Measurements from ENCODE around the gene DNM2. TPM values are rescaled to one million over a fixed set of nuclear protein-coding genes. Genes with fewer than 3 reads are reported as not detected.

The DNM2 gene
- polyA plus RNA-seq, 2 donors = 68.4 to 87.9 TPM

DNA sequence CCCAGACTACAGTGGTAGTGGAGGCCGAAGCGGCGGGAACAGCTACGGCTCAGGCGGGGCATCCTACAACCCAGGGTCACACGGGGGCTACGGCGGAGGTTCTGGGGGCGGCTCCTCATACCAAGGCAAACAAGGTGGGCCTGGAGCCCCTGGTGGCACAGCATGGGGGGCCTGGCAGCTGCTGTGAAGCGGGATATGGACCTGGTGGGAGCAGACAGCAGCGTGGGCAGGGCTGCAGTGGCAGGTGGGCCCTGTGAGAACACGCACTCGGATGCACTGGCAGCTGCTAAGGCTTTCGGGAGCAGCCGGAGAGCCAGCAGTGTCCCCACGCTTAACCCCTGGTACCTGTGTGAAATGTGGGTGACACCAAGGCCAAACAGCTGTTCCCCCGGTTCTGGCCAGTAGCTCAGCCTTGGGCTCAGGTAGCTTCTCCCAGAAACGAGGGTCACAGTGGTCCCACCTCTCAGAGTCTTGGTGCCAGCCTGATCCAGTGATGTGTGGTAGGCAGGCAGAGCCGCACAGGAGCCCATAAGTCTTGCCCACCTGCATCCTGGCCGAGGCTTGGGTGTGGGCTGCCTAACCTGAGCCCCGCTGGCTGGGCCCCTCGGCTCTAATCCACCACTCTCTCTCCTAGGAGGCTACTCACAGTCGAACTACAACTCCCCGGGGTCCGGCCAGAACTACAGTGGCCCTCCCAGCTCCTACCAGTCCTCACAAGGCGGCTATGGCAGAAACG, 29.2 kb upstream of the DNM2 start:
- peaks cover 10 to 13% of the 10 kb centered on the region in 2 donors for H3K4me1 ChIP-seq (ENCODE audit: control insufficient read depth in 2 of 2, insufficient read depth in 2 of 2, low read length in 1 of 2)
- peaks cover 33 to 69% of the 10 kb centered on the region in 2 donors for H3K36me3 ChIP-seq (ENCODE audit: control insufficient read depth in 2 of 2, insufficient read depth in 2 of 2, low read length in 1 of 2)
- 91 to 93% methylated on average over 27 of the region's 27 CpGs for WGBS, 2 donors

DNA sequence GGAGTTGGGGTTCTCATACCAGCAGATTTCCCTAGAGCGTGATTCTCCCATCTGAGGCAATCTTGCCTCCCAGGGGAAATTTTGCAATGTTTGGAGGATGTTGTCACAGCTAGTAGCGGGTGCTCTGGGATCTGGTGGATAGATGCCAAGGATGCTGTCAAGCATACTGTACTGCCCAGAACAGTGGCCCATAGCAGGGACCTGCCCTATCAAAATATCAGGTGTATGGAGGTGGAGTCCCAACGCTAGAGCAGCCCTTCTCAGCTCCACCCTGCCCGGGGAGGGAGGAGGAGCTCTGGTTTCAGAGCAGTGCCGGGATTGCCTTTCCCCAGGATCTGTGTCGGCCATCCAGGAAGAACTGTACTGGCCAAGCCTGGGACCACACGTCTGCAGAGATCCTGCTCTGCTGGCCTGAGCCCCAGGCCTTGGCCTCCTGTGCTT, 27.5 kb upstream of the DNM2 start:
- H3K36me3 ChIP-seq (ENCODE audit: control insufficient read depth in 2 of 2, insufficient read depth in 2 of 2, low read length in 1 of 2) = peaks cover 26 to 63% of the 10 kb centered on the region in 2 donors
- 53 to 62% methylated on average over 7 of the region's 7 CpGs for WGBS, 2 donors

More for the DNA sequence above, 29.2 kb upstream of the DNM2 start:
- no peak overlapping the region for H3K27ac ChIP-seq (ENCODE audit: low read depth in 2 of 2, low read length in 1 of 2)
- H3K27me3 ChIP-seq (ENCODE audit: control insufficient read depth in 1 of 2, insufficient read depth in 2 of 2, low read length in 2 of 2) = no peaks in the 10 kb centered on the region
- no peak overlapping the region for H3K4me3 ChIP-seq (ENCODE audit: low read depth in 1 of 2, low read length in 2 of 2)
- H3K9me3 ChIP-seq (ENCODE audit: control insufficient read depth in 2 of 2, insufficient read depth in 1 of 2, low read depth in 1 of 2, low read length in 1 of 2) = no peaks in the 10 kb centered on the region

DNA sequence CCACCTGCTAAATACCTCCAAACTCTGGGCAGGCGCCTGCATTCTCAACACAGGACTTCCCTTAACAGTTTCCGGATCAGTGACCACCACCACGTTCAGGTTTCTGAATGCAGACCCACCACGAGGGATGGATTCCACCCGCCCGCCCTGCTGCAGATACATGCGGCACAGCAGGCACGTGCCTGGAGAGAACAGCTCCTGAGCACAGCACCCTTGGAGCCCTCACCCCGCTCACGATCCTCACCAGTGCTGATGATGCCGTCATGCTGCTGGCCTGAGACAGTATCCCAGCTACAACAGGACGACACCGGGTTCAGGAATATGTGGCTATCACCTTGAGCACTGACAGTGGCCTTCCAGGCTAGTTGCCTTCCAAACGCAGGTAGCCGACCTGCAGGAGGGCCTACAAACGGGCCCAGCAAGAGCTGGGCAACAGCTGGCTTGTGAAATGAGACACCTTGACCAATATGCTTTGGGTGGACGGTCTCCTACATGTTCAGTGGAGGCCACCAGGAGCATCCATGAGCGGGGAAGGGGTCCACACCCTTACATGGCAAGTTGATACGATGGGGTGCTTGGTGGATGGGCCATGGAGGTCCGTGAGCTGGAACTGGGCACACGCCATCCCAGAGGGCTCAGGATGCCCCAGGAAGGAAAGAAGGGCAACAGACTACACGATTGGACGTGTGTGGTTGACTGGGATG, 26.5 kb upstream of the DNM2 start:
- Histone ChIP-seq H3K4me1 (ENCODE audit: control insufficient read depth in 2 of 2, insufficient read depth in 2 of 2, low read length in 1 of 2) (peaks cover 3 to 11% of the 10 kb centered on the region in 2 donors), H3K27ac (ENCODE audit: low read depth in 2 of 2, low read length in 1 of 2) (no peak overlapping the region), H3K4me3 (ENCODE audit: low read depth in 1 of 2, low read length in 2 of 2) (no peak overlapping the region), H3K9me3 (ENCODE audit: control insufficient read depth in 2 of 2, insufficient read depth in 1 of 2, low read depth in 1 of 2, low read length in 1 of 2) (no peaks in the 10 kb centered on the region), H3K36me3 (ENCODE audit: control insufficient read depth in 2 of 2, insufficient read depth in 2 of 2, low read length in 1 of 2) (peaks cover 21 to 57% of the 10 kb centered on the region in 2 donors), H3K27me3 (ENCODE audit: control insufficient read depth in 1 of 2, insufficient read depth in 2 of 2, low read length in 2 of 2) (no peaks in the 10 kb centered on the region)
- 80 to 87% methylated on average over 23 of the region's 23 CpGs for WGBS, 2 donors

More for the DNA sequence above, 27.5 kb upstream of the DNM2 start:
- Histone ChIP-seq H3K4me3 (ENCODE audit: low read depth in 1 of 2, low read length in 2 of 2) (no peak overlapping the region), H3K27ac (ENCODE audit: low read depth in 2 of 2, low read length in 1 of 2) (no peak overlapping the region), H3K27me3 (ENCODE audit: control insufficient read depth in 1 of 2, insufficient read depth in 2 of 2, low read length in 2 of 2) (no peaks in the 10 kb centered on the region), H3K9me3 (ENCODE audit: control insufficient read depth in 2 of 2, insufficient read depth in 1 of 2, low read depth in 1 of 2, low read length in 1 of 2) (no peaks in the 10 kb centered on the region), H3K4me1 (ENCODE audit: control insufficient read depth in 2 of 2, insufficient read depth in 2 of 2, low read length in 1 of 2) (peaks cover 10 to 13% of the 10 kb centered on the region in 2 donors)

DNA sequence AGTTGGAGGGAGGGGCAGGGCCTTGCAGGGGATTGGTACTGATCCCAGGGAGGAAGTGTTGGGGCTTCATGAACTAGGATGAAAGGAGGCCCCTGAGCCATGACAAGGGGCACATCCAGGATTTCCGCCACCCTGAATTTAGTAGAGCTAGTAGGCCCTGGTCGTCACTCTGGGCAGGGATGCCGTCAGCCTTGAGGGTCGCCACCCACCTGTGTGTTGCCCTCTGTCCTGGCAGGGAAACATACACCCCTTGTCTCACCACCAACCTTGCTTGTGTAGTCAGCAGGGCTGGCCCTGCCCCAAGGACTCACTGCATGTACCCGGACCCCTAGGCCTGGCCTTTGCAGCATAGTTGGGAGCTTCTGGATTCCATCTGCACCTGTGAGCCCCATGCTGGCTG, 26.0 kb upstream of the DNM2 start:
- Histone ChIP-seq H3K4me3 (ENCODE audit: low read depth in 1 of 2, low read length in 2 of 2) (no peak overlapping the region), H3K27me3 (ENCODE audit: control insufficient read depth in 1 of 2, insufficient read depth in 2 of 2, low read length in 2 of 2) (no peaks in the 10 kb centered on the region), H3K9me3 (ENCODE audit: control insufficient read depth in 2 of 2, insufficient read depth in 1 of 2, low read depth in 1 of 2, low read length in 1 of 2) (no peaks in the 10 kb centered on the region), H3K4me1 (ENCODE audit: control insufficient read depth in 2 of 2, insufficient read depth in 2 of 2, low read length in 1 of 2) (peaks cover 3 to 7% of the 10 kb centered on the region in 2 donors), H3K36me3 (ENCODE audit: control insufficient read depth in 2 of 2, insufficient read depth in 2 of 2, low read length in 1 of 2) (peaks cover 21 to 53% of the 10 kb centered on the region in 2 donors), H3K27ac (ENCODE audit: low read depth in 2 of 2, low read length in 1 of 2) (no peak overlapping the region)
- WGBS, 2 donors = 84 to 95% methylated on average over 5 of the region's 5 CpGs

DNA sequence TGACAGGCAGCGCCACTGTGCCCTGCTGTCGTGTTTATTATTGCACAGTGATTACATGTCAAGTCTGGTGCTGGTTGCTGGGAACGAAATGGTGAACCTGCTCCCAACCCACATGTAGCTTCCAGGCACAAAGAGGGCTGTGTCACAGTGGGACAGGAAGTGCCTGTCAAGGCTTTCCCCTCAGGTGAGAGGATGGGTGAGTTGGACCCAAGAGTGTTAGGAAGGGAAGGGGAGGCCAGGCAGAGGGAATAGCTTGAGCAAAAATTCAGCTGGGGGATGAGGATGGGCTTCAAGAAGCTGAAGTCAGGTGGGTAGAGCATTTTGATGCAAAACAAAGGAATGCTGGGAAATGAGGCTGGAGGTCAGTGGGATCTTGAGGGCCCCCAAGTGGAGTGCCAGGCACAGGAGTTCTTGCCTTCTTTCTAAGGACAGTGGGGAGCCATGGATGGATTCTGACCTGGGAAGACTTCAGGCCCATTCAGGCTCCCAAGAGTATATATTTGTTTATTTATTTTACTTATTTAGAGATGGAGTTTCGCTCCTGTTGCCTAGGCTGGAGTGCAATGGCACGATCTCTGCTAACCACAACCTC, 25.1 kb upstream of the DNM2 start:
- no peaks in the 10 kb centered on the region for H3K27me3 ChIP-seq (ENCODE audit: control insufficient read depth in 1 of 2, insufficient read depth in 2 of 2, low read length in 2 of 2)
- peaks cover under 1 to 4% of the 10 kb centered on the region in 2 donors for H3K4me1 ChIP-seq (ENCODE audit: control insufficient read depth in 2 of 2, insufficient read depth in 2 of 2, low read length in 1 of 2)
- H3K9me3 ChIP-seq (ENCODE audit: control insufficient read depth in 2 of 2, insufficient read depth in 1 of 2, low read depth in 1 of 2, low read length in 1 of 2) = no peaks in the 10 kb centered on the region
- no peak overlapping the region for H3K27ac ChIP-seq (ENCODE audit: low read depth in 2 of 2, low read length in 1 of 2)
- H3K4me3 ChIP-seq (ENCODE audit: low read depth in 1 of 2, low read length in 2 of 2) = no peak overlapping the region
- H3K36me3 ChIP-seq (ENCODE audit: control insufficient read depth in 2 of 2, insufficient read depth in 2 of 2, low read length in 1 of 2) = peaks cover 17 to 45% of the 10 kb centered on the region in 2 donors
- WGBS, 2 donors = 80 to 81% methylated on average over 5 of the region's 5 CpGs

DNA sequence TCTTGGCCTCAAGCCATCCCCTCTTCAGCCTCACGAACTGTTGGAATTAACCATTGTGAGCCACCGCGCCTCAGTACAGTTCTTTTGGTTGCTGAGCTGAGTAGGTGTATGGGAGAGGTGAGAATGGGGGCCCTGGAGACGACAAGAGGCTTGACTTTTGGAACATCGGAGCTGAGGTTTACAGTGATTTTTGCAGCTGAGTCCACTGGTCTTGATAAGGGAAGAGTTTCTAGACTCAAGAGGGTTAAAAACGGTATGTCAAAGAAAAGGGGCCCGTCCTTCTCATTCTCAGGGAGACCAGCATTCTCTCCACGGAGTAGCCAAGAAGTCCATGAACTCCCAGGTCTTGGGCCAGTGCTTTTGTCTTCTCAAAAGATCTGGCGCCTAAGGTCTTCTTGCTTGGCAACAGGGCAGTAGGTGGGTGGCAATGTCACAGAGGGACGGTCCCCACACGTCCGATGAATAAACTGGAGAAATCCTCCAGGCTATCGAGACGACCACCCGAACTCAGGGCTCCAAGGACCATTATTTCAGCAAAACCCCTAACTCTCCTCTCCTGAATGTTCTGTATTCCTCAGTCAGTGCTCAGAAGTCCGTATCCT, 23.1 kb upstream of the DNM2 start:
- Histone ChIP-seq H3K27me3 (ENCODE audit: control insufficient read depth in 1 of 2, insufficient read depth in 2 of 2, low read length in 2 of 2) (no peaks in the 10 kb centered on the region), H3K4me1 (ENCODE audit: control insufficient read depth in 2 of 2, insufficient read depth in 2 of 2, low read length in 1 of 2) (peaks cover 0 to 4% of the 10 kb centered on the region in 2 donors), H3K4me3 (ENCODE audit: low read depth in 1 of 2, low read length in 2 of 2) (no peak overlapping the region), H3K36me3 (ENCODE audit: control insufficient read depth in 2 of 2, insufficient read depth in 2 of 2, low read length in 1 of 2) (peaks cover 7 to 28% of the 10 kb centered on the region in 2 donors), H3K27ac (ENCODE audit: low read depth in 2 of 2, low read length in 1 of 2) (no peak overlapping the region), H3K9me3 (ENCODE audit: control insufficient read depth in 2 of 2, insufficient read depth in 1 of 2, low read depth in 1 of 2, low read length in 1 of 2) (no peaks in the 10 kb centered on the region)
- 40 to 47% methylated on average over 16 of the region's 16 CpGs for WGBS, 2 donors

DNA sequence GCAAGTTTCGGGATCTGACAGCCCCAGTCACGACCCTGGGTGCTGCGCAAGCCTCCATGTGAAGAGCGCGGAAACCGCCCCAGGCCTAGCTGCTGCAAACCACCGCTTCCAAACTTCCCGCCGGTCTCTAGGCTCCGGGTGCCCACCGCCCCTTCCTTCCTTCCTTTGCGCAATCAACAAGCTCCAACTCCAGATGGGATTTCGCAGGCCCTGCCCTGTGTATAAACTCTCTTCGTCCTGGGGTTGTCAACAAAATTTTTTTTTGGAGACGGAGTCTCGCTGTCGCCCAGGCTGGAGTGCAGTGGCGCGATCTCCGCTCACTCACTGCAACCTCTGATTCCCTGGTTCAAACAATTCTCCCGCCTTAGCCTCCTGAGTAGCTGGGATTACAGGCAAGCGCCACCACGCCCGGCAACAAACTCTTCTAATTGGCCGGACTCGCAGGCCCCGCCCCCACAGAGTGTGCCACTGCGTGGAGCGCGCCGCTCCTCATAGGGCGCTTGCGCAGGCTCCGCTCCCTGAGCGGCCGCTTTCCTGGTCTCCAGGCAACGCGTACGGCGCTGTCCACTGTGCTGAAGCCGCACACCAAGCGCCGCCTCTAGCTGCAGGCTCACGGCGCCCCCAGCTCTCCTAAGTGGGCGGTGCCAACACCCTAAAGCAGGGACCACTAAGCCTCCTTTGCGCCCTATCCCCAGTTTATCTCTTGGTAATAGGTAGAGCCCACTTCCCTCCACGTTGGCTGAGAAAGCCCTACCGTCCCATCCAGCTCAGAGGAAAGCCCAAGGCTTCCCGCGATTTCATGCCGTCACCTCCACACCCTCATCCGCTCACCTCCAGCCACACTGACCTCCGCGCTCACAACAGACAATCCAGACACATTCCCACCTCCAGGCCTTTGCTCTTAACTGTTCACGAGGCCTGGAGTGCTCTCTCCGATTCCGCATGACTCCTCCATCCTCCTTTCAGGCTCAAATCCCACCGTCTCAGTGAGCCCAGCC, 22.2 kb upstream of the DNM2 start:
- H3K4me1 ChIP-seq (ENCODE audit: control insufficient read depth in 2 of 2, insufficient read depth in 2 of 2, low read length in 1 of 2) = peaks cover 0 to 4% of the 10 kb centered on the region in 2 donors
- no peak overlapping the region for H3K4me3 ChIP-seq (ENCODE audit: low read depth in 1 of 2, low read length in 2 of 2)
- no peak overlapping the region for H3K27ac ChIP-seq (ENCODE audit: low read depth in 2 of 2, low read length in 1 of 2)
- peaks cover 7 to 19% of the 10 kb centered on the region in 2 donors for H3K36me3 ChIP-seq (ENCODE audit: control insufficient read depth in 2 of 2, insufficient read depth in 2 of 2, low read length in 1 of 2)
- H3K9me3 ChIP-seq (ENCODE audit: control insufficient read depth in 2 of 2, insufficient read depth in 1 of 2, low read depth in 1 of 2, low read length in 1 of 2) = no peaks in the 10 kb centered on the region
- WGBS, 2 donors = 10% methylated on average over 59 of the region's 59 CpGs
- no peaks in the 10 kb centered on the region for H3K27me3 ChIP-seq (ENCODE audit: control insufficient read depth in 1 of 2, insufficient read depth in 2 of 2, low read length in 2 of 2)

DNA sequence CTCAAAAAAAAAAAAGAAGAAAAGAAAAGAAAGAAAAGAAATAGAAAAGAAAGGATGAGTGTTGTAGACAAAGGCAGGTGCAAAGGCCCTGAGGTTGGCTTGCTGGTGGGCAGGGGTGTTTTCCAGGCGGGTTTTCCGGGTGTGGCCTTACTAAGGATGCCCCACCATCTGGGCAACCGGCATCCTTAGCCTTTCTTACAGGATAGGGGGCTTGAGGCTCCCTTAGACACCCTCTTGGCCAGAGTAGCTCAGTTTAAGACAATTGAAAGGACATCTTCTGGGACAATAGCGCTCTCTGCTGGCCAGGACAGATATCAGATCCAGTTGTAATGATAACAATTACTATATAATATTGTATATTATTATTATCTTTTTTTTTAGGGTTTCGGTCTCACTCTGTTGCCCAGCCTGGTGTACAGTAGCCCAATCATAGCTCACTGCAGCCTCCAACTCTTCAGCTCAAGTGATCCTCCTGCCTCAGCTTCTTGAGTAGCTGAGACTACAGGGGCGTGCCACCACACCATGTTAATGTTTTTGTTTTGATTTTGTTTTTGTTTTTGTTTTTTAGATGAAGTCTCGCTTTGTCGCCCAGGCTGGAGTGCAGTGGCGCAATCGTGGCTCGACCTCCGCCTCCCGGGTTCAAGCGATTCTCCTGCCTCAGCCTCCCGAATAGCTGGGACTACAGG, 18.1 kb upstream of the DNM2 start:
- 37 to 41% methylated on average over 15 of the region's 15 CpGs for WGBS, 2 donors
- H3K27ac ChIP-seq (ENCODE audit: low read depth in 2 of 2, low read length in 1 of 2) = no peak overlapping the region
- H3K4me3 ChIP-seq (ENCODE audit: low read depth in 1 of 2, low read length in 2 of 2) = no peak overlapping the region
- H3K27me3 ChIP-seq (ENCODE audit: control insufficient read depth in 1 of 2, insufficient read depth in 2 of 2, low read length in 2 of 2) = no peaks in the 10 kb centered on the region
- no peaks in the 10 kb centered on the region for H3K9me3 ChIP-seq (ENCODE audit: control insufficient read depth in 2 of 2, insufficient read depth in 1 of 2, low read depth in 1 of 2, low read length in 1 of 2)
- peaks cover 0 to 4% of the 10 kb centered on the region in 2 donors for H3K4me1 ChIP-seq (ENCODE audit: control insufficient read depth in 2 of 2, insufficient read depth in 2 of 2, low read length in 1 of 2)
- H3K36me3 ChIP-seq (ENCODE audit: control insufficient read depth in 2 of 2, insufficient read depth in 2 of 2, low read length in 1 of 2) = no peaks in the 10 kb centered on the region
